GM18867 (cell line): Measurements from ENCODE around the gene GTF2IRD1.
"Not testable (repeated sequence)": the region's sequence is repeated elsewhere in the genome, so short reads cannot be mapped to it uniquely, and the experiment has no call there.

ENCODE experiments used
- ATAC-seq: cut with Tn5 transposase; IDR thresholded peaks from one replicate; pipeline ENCODE4 v1.9.1; 2021; ENCODE audit warnings: mild to moderate bottlenecking, moderate library complexity; ENCODE audit not compliant: unreplicated experiment

The GTF2IRD1 gene

DNA sequence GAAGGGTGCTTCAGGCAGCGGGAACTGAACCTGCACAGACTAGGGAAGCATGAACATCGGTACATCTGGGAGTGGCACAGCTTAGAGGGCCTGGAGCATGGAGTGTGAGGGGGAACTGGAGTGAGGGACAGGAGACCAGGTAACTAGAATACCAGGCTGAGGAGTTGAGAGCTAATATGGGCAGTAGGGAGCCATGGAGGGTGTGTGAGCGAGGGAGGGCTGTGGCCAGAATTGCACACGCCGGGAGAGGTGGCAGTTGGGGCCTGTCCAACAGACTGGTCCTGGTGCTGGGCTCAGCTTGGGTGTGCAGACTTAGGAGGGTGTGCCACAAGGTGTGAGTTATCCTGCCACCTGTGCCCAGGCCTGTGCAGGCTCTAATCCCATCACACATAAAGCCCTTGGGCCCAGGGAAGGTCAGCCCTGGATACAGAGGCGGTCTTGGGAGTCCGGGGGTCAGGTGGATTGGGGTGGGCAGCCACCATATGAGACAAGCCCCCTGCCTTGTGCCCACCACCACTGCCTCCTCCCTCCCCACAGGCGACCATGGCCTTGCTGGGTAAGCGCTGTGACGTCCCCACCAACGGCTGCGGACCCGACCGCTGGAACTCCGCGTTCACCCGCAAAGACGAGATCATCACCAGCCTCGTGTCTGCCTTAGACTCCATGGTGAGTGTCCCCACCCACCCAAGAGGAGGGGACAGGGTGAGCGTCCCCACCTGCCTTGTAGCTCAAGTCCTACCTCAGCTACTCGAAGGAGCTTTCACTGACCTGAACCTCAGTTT lies 54.0 kb downstream of the GTF2IRD1 start:
- ATAC-seq: no peak

DNA sequence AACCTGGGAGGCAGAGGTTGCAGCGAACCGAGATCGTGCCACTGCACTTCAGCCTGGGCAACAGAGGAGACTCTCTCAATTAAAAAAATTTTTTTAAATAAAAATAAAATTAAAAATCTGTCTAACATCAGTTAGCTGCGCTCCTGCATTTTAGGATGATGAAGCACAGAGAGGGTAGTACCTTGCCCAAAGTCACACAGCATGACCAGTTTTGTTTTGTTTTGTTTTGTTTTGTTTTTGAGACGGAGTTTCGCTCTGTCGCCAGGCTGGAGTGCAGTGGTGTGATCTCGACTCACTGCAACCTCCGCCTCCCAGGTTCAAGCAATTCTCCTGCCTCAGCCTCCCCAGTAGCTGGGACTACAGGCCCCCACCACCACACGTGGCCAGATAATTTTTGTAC lies 55.7 kb downstream of the GTF2IRD1 start:
- ATAC-seq: not testable (repeated sequence)

DNA sequence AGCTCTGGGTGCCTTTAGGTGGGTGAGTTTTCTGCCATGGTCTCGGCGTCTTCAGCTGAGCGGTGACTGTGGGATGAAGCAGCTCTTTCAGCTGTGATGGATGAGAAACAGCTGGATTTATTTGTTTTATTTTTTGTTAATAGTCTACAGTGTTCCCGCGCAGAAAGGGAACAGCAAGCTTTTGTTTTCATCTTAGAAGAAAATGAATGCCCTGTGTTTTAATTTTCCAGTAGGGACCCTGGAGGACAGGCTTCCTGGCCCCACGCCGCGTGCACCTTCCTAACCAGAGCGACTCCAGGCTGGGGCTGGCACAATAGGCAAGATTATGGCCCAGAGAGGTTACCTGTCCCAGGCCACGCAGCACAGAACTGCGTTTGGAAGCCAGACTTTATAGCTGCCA lies 57.6 kb downstream of the GTF2IRD1 start:
- no peak for ATAC-seq

DNA sequence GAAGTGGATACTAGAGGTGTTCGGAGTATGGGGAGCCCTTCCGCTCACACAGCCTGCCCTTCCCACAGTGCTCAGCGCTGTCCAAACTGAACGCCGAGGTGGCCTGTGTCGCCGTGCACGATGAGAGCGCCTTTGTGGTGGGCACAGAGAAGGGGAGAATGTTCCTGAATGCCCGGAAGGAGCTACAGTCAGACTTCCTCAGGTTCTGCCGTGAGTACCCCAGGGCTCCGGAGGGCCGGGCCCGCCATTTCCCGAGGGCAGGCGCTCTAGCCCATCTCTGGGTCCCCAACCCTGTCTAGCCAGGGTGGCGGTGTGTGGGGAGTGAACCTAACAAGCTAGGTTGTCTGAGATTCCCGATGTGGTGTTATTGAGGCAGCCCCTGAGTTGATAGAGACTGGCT lies 59.1 kb downstream of the GTF2IRD1 start:
- ATAC-seq: no peak

DNA sequence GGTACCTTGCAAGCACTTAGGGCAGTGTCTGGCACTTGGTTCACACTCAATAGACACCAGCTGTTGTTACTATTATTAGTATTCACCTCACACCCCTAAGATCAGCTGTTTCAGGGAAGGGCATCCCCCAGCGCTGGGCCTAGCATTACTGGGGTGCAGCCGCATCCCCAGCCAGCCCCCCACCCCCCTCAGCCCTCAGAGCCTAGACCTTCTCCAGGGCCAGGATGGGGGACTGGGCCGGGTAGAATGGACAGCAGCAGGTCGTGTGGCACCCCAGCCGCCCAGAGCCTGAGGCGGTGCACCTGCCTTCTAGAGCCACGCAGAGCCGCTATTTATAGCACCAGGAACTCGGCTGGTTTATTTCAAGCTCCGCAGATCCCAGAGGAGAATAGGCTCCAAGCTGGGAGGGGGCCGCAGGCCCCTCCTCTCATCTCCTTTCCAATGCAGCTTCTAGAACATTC lies 60.5 kb downstream of the GTF2IRD1 start:
- no peak for ATAC-seq

DNA sequence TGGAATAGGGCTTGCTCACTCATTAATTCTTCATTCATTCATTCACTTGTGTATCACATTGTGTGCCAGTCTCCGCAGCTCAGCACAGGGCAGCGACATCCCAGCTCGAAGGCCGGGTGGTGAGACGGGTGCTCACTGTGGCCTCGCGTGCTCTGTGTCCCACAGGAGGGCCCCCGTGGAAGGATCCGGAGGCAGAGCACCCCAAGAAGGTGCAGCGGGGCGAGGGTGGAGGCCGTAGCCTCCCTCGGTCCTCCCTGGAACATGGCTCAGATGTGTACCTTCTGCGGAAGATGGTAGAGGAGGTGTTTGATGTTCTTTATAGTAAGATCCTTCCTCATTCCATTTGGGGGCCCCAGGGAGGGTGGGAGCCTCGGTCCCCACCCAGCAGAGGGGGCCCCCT lies 61.6 kb downstream of the GTF2IRD1 start:
- no peak for ATAC-seq

GRCh38 chr7:74516214-74516613 lies 62.5 kb downstream of the GTF2IRD1 start:
- ATAC-seq: no peak

DNA sequence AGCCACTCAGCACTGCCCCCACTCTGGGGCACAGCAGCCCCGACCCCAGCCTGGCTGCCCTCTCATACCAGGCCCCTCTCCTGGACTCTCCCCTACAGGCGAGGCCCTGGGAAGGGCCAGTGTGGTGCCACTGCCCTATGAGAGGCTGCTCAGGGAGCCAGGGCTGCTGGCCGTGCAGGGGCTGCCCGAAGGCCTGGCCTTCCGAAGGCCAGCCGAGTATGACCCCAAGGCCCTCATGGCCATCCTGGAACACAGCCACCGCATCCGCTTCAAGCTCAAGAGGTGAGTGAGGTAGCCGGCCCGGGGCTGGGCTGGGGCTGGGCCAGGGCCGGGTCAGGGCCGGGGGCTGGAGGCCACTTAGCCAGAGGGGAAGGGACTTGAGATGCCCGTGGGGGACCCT lies 64.3 kb downstream of the GTF2IRD1 start:
- no peak for ATAC-seq

- ATAC-seq: no peak
These were observed 64.9 kb downstream of the GTF2IRD1 start for GRCh38 chr7:74518654-74519053.

GRCh38 chr7:74519395-74519794 lies 65.7 kb downstream of the GTF2IRD1 start:
- ATAC-seq: no peak

DNA sequence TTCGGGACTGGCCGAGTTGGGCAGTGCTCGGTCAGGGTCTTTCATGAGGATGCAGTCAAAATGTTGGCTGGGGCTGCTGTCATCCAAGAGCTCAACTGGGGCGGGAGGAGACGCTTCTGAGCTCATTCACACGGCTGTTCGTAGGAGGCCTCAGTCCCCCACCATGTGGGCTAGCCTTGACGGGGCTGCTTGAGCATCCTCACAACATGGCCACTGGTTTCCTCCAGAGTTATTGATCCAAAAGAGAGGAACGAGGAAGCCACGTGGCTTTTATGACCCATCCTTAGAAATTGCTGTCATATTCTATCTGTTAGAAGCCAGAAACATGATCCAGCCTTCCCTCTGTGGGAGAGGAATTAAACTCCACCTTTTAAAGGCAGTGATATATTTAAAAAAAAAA lies 68.1 kb downstream of the GTF2IRD1 start:
- ATAC-seq: no peak

DNA sequence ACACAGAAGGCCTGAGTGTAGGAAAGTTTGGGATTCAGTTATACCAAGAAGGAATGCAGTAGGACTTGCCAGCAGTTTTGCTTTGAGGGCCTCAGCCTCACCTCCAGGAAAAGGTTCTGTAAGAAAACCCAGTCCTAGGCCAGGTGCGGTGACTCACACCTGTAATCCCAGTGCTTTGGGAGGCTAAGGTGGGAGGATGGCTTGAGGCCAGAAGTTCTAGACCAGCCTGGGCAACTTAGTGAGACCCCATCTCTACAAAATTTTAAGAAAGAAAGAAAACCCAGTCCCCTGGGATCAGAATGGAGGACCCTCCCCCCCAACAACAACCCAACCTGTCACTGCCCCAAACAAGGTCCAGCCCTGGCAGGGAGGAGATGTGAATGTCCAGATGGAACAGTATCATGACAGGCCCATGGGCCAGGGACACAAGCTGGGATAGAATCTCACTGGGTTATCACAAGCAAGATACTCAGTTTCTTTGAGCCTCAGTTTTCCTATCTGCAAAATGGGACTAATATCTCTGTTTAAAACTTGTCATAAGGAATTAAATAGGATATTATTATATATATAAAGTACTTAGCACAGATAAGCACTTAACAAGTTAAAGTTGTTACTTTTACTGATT lies 68.7 kb downstream of the GTF2IRD1 start:
- no peak for ATAC-seq

DNA sequence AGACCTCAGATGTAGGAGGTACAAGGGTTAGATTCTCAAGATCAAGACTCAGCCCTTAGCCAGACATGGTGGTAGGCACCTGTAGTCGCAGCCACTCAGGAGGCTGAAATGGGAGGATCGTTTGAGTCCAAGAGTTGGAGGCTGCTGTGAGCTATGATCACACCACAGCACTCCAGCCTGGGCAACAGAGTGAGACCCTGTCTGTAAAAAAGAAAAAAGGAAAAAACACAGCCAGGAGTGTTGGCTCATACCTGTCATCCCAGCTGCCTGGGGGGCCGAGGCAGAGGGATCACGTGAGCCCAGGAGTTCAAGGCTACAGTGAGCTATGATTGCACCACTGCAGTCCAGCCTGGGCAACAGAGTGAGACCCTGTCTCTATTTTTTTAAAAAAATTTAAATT lies 69.3 kb downstream of the GTF2IRD1 start:
- no peak for ATAC-seq

DNA sequence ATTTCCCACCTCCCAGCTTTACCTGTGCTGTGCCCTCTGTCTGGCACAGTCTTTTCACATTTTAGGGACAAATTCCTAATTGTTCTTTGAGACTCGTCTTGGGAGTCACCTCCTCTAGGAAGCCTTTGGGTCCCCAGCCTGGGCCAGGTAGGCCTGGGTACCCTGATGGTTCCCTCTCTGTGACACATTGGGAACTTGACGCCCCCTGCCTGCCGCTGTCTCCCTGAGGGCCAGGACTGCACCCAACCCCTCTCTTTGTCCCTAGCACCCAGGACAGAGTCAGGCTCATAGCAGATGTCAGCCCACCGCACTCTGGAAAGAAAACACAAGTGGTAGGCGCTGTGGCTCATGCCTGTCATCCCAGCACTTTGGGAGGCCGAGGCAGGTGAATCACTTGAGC lies 71.4 kb downstream of the GTF2IRD1 start:
- no peak for ATAC-seq

DNA sequence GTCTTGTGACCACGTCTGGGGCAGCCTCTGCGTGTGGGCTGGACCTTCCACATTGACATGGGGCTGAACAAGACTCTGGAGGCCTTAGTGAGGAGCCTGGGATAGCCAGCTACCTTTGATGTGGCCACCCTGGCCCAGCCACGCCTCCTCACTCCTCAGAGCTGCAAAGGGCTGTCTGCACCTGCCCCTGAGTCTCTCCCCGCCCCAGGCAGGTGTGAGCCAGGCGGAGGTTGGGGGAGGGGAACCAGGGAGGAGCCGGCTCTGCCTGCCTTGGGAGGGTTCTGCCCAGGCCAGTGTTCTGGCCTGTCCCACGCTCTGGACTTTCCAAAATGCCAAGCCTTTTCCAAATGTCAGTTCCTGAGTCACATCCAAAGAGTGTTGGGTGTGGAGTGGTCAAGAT lies 72.2 kb downstream of the GTF2IRD1 start:
- ATAC-seq: no peak

DNA sequence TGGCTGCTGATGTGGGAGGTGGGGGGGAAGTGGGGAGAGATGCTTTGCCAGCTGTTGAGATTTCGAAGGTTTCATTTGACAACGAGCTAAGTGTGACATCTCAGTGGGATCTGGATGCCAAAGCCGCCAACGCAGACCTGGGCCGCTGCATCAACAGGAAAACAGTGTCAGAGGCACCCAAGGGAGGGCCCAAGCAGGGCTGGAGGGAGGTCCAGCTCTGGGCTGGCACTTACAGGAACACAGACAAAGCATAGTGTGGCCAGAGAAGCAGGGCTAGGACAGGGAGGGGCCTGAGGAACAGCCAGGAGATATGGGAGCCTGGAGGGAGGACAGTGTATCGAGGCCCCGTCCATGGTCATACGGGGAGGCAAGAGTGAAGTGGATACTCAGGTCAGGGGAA lies 73.1 kb downstream of the GTF2IRD1 start:
- ATAC-seq: no peak

DNA sequence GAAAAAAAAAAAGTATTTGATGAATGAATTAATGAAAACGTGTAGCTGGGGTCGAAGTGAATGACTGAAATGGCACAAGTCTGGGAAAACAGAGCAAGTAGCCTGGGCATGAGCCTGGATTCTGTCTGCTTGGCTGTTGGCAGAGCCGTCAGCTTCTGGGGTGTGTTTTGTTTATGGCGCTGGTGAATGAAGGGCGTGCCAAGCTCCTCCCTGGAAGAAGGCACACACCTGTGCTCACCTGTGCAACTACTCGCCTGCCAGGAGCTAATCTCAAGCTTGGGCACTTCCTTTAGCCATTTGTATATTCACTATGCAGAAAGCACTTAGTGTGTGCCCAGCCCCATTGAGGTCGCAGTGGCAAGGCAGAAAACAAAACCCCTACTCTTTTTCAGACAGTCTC lies 74.1 kb downstream of the GTF2IRD1 start:
- ATAC-seq: no peak

GRCh38 chr7:74528773-74529172 lies 75.1 kb downstream of the GTF2IRD1 start:
- not testable (repeated sequence) for ATAC-seq

DNA sequence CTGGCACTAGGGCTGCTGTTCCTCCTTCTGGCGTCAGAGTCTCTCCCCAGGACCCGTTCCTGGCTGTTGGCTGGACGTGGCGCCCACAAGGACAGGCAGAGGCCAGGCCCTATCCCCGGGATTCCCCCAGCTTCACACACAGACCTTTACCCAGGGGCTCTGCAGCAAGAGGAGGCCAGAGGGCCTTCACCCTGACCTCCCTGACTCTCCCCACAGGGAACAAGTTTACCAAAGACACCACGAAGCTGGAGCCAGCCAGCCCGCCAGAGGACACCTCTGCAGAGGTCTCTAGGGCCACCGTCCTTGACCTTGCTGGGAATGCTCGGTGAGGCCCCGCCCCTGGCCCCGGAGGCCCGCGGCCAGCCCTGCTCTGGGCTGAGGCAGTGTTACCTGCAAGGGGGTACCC lies 82.2 kb downstream of the GTF2IRD1 start:
- no peak for ATAC-seq

GRCh38 chr7:74541937-74542336 lies 88.2 kb downstream of the GTF2IRD1 start:
- ATAC-seq: not testable (repeated sequence)

DNA sequence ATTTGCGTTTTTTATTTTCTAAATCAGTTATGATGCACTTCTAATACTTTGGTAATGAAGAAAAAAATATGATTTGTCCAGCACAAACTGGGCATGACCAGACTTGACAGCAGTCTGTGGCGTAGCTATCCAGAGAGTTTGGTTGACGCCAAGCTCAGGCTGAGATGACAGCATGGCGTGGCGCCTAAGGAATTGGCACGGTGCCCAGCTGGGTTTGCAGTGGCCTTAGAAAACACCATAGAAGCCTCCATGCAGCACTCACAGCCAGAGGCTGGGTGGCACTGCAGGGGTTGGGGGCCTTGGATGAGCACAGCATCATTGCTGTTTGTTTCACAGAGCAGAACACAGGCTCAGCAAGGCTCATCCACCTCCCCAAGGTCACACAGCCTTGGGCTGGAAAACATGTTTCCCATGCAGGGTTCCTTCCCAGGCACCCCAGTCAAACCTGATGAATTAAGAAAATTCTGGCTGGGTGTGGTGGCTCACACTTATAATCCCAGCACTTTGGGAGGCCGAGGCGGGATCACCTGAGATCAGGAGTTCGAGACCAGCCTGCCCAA lies 88.9 kb downstream of the GTF2IRD1 start:
- ATAC-seq: no peak
